Left ventricle myocardium inferior (tissue), 1 donor: Measurements from ENCODE around the gene KCNQ1. TPM values are rescaled to one million over a fixed set of nuclear protein-coding genes. Genes with fewer than 3 reads are reported as not detected.
A peak's percentile ranks its signal among the peaks of the same experiment; 100 is the strongest.

Experiments
- DNase-seq: peaks from one replicate; pipeline ENCODE4 v3.0.0-alpha.2; 2020
- H3K27ac ChIP-seq: fragments of 200-600 bp; replicated peaks from 2 replicates; pipeline ENCODE4 v1.8.0; 2021
- H3K27me3 ChIP-seq: fragments of 200-600 bp; 2 replicates; pipeline ENCODE4 v1.8.0; 2021; ENCODE audit warnings: low read depth
- H3K36me3 ChIP-seq: fragments of 200-600 bp; 2 replicates; pipeline ENCODE4 v1.8.0; 2021
- H3K4me1 ChIP-seq: fragments of 200-600 bp; 2 replicates; pipeline ENCODE4 v1.8.0; 2021
- H3K4me3 ChIP-seq: fragments of 200-600 bp; 2 replicates; pipeline ENCODE4 v1.8.0; 2021; ENCODE audit warnings: mild to moderate bottlenecking, moderate library complexity
- H3K9me3 ChIP-seq: fragments of 200-600 bp; replicated peaks from 2 replicates; pipeline ENCODE4 v1.8.0; 2021
- intact Hi-C: fragments of 100-400 bp; cut with micrococcal nuclease; formaldehyde crosslinking; loops from one replicate; pipeline ENCODE4 v1.11.0; 2022
- total RNA-seq: library from RNA; stranded (reverse); fragmentation: NEBNext Ultra II Directional; extraction: Animal tissue kit (Norgen Biotek cat#: 25700); gene quantifications from one replicate; pipeline ENCODE4 v1.2.1, GENCODE V29; 2021
- TF ChIP-seq, protein P1 (sequence below): fragments of 200-600 bp; IDR thresholded peaks from 2 replicates; pipeline ENCODE4 v1.8.0; 2021; ENCODE audit warnings: antibody characterized with exemption, mild to moderate bottlenecking, borderline replicate concordance
- donor health status: DM: no; HTN: yes; CAD: no; lungs with severe emphysema.

The KCNQ1 gene
- total RNA-seq, 1 donor from 2014 or later, result 41.8 TPM

DNA sequence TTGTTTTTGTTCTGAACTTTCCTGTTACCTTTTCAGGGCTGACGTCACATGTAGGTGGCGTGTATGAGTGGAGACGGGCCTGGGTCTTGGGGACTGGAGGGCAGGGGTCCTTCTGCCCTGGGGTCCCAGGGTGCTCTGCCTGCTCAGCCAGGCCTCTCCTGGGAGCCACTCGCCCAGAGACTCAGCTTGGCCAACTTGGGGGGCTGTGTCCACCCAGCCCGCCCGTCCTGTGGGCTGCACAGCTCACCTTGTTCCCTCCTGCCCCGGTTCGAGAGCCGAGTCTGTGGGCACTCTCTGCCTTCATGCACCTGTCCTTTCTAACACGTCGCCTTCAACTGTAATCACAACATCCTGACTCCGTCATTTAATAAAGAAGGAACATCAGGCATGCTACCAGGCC, 47.8 kb upstream of the KCNQ1 start:
- Histone ChIP-seq H3K9me3 (no peaks in the 10 kb centered on the region), H3K4me1 (peaks cover 61% of the 10 kb centered on the region), H3K27me3 (no peaks in the 10 kb centered on the region), H3K27ac (no peak overlapping the region), H3K4me3 (no peak overlapping the region), H3K36me3 (peaks cover 65% of the 10 kb centered on the region)
- TF ChIP-seq, protein P1, sequence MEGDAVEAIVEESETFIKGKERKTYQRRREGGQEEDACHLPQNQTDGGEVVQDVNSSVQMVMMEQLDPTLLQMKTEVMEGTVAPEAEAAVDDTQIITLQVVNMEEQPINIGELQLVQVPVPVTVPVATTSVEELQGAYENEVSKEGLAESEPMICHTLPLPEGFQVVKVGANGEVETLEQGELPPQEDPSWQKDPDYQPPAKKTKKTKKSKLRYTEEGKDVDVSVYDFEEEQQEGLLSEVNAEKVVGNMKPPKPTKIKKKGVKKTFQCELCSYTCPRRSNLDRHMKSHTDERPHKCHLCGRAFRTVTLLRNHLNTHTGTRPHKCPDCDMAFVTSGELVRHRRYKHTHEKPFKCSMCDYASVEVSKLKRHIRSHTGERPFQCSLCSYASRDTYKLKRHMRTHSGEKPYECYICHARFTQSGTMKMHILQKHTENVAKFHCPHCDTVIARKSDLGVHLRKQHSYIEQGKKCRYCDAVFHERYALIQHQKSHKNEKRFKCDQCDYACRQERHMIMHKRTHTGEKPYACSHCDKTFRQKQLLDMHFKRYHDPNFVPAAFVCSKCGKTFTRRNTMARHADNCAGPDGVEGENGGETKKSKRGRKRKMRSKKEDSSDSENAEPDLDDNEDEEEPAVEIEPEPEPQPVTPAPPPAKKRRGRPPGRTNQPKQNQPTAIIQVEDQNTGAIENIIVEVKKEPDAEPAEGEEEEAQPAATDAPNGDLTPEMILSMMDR, result no peak
- intact Hi-C loops, result no loop called here
- no peak for DNase-seq

DNA sequence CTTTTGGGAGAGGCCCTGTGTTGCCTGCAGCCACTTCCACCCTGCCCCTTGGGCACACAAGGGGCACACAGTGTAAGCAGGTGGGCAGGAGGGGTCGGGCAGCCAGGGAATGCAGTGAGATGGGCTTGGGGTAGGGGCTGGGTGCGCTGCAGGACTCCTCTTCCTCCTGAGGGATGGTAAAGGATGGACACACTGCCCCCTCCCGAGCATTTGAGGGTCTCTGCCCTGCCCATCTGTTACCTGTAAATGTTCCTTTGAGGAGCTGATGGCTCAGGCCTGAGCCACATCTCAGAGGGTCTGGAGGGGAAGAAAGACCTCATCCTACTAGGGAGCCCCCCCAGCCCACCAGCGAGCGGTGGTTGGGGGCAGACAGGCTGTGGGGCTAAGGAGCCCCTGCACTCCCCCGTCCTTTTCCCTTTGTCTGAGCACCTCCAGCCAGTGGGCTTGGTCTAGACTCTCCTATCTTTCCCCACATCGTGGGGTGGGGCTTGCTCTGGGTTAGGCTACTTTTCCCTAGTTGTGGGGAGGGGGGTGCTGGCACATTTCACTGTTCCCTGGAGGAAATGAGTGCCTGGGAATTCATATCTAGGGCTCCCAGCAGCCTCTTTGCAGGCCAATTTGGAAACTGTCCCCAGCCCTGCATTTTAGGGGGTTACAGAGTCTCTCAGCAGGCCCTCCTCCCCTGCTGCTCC, 46.0 kb upstream of the KCNQ1 start:
- intact Hi-C loops, result no loop called here

DNA sequence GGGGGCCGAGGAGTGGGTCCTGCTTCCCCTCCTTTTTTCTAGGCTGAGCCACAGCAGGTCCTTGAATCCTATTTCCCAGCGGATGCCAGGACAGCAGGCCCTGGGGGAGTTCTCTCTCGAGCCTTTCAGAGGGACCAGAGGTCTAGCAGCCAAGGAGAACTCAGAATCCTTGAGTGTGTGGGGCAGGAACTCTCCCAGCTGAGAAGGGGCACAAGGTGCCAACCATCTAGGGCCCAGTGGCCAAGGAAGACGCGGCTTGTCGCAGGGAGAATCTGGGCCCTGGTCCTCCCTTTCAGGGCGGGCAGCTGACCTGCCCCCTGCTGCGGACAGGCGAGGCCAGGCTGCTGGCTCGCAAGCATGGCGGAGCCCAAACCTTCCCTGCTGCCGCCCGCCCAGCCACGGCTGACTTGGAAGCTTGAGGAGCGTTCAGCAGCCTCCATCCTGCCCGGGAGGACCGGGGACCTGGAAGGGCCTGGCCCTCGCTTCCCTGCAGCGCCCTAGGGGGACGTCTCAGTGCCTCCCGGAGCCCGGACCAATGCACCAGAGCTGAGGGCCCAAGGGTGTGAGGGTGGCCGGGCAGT, 45.2 kb upstream of the KCNQ1 start:
- DNase-seq, result no peak
- Histone ChIP-seq H3K27ac (peak overlapping the region; percentile 99), H3K9me3 (no peaks in the 10 kb centered on the region), H3K36me3 (peaks cover 58% of the 10 kb centered on the region), H3K4me3 (peak overlapping the region; percentile 91), H3K4me1 (peaks cover 44% of the 10 kb centered on the region), H3K27me3 (no peaks in the 10 kb centered on the region)
- intact Hi-C loops, result no loop called here
- TF ChIP-seq, protein P1, result no peak

More for the DNA sequence above, 46.0 kb upstream of the KCNQ1 start:
- Histone ChIP-seq H3K27me3 (no peaks in the 10 kb centered on the region), H3K4me3 (peak overlapping the region; percentile 91), H3K9me3 (no peaks in the 10 kb centered on the region), H3K27ac (peak overlapping the region; percentile 99), H3K4me1 (peaks cover 49% of the 10 kb centered on the region), H3K36me3 (peaks cover 65% of the 10 kb centered on the region)
- TF ChIP-seq, protein P1, result peak; percentile 8
- DNase-seq, result no peak

DNA sequence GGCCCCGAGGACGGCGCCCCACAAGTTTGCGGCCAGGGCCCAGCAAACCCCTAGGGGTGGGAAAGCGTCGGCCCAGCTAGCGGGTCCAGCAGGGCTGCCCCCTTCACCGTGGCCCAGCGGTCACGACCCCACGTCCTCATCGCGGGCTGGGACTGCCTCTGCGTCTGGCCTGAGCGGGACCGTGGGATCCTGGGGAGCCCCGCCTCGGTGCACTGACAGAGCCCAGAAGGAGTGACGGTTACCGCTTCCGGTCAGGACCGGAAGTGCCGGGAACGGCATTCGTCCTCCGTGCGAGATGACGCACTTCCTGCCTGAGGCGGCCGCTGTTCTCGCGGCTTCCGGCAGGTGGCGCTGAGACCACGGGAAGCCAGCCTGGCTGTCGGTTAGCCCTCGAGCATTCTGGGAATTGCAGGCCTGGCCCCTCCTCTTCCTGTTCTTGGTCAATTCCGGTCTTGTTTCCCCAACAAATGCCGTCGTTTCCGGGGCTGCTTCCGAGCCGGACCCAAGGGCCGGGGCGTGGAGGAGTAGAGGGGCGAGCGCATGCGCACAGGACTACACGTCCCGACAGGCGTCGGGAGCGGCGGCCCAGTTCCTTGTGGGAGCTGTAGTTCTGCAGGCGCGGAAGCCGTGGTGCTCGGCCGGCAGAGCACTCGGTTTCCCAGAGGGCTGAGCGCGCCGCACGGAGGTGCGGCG, 44.6 kb upstream of the KCNQ1 start, which contains the start of gene TSSC4:
Gene TSSC4, plus strand, starts transcription at position 682 of the 693 bp plus-strand sequence. CDS start 1,884 bp downstream, outside the sequence.
- H3K27ac ChIP-seq, result peak within 1 kb of the TSS; percentile 99
- peaks cover 40% of the 10 kb centered on the region for H3K4me1 ChIP-seq
- intact Hi-C loops, result no loop called here
- H3K36me3 ChIP-seq, result peaks cover 52% of the 10 kb centered on the region
- no peaks in the 10 kb centered on the region for H3K9me3 ChIP-seq
- no peaks in the 10 kb centered on the region for H3K27me3 ChIP-seq
- H3K4me3 ChIP-seq, result peak within 1 kb of the TSS; percentile 91
- TF ChIP-seq, protein P1, result peak; percentile 99
- DNase-seq, result peak; percentile 99

DNA sequence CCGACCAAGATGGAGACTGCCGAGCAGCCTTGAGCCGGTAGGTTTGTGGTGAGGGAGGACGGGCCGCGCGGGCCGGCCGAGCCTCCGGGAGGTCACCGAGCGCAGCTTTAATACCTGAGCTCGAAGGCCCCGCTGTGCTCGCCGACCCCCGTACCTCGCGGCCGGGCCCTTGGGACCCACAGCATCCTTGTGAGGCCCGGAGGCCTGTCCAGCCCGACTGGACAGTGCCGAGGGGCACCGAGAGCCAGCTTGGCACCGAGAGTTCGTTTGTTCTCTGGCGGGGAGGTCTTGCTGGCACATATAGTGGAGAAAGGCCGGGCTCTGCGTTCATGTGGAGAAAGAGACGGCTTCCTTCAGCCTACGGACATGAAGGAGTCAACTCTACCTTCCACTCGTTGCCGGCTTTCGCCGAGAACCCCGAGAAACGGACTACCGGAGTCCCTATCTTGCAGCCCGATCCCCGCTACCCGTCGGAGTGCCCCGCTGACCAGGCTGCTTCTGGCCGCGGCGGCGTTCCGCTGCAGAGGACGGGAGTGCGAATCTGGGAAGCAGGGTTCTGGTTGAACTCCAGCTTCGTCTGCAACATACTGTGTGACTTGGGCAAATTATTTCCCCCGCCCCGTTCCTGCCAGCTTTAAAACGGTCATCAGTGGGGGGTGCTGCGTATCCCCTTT, 43.9 kb upstream of the KCNQ1 start:
- H3K4me1 ChIP-seq, result peaks cover 39% of the 10 kb centered on the region
- H3K9me3 ChIP-seq, result no peaks in the 10 kb centered on the region
- no peak for DNase-seq
- H3K27ac ChIP-seq, result peak overlapping the region; percentile 99
- H3K36me3 ChIP-seq, result peaks cover 45% of the 10 kb centered on the region
- TF ChIP-seq, protein P1, result no peak
- H3K27me3 ChIP-seq, result no peaks in the 10 kb centered on the region
- peak overlapping the region; percentile 91 for H3K4me3 ChIP-seq
- intact Hi-C loops, result no loop called here
